HG02763 (cell line): ENCODE results near the gene ZFYVE28.
"Not testable (repeated sequence)": the region's sequence is repeated elsewhere in the genome, so short reads cannot be mapped to it uniquely, and the experiment has no call there.

Source experiments
- ATAC-seq: cut with Tn5 transposase; IDR thresholded peaks from one replicate; pipeline ENCODE4 v1.9.1; 2021; ENCODE audit warnings: mild to moderate bottlenecking, moderate library complexity; ENCODE audit not compliant: unreplicated experiment

Gene ZFYVE28

GRCh38 chr4:2231082-2231481, 187.4 kb downstream of the ZFYVE28 start:
- ATAC-seq, result no peak

- ATAC-seq, result no peak
Observed at GRCh38 chr4:2226261-2226660, 192.2 kb downstream of the ZFYVE28 start.

GRCh38 chr4:2222838-2223237, 195.6 kb downstream of the ZFYVE28 start:
- ATAC-seq, result no peak

- not testable (repeated sequence) for ATAC-seq
Observed at GRCh38 chr4:2221378-2221777, 197.1 kb downstream of the ZFYVE28 start.

DNA sequence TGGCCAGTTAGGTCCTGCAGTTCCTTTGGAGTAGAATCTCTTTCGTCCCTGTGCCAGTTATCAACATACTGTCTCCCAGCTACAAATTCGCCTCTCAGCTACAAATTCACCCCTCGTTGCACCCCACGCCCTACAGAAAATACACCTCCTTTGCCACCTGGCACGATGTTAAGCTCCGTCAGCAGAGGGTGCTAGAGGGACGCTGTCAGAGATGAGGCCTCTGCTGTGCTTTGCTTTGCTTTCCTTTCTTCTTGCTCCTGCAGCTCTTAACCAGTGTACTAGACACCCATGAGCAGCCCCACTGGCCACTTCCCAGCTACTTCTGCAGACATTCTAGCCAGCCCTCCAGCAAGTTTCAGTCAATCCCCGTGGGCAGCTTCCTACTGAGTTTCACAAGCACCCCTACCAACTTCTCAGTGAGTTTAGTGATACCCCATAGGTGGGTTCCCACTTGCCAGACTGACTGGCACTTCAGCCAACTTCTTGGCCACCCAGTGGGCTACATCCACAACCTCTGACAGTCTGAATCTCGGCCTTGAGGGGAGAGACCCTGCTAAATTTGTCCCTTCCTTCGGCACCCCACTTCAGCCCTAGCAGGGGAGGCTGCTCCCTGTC, 198.3 kb downstream of the ZFYVE28 start:
- ATAC-seq, result no peak
